Loucy (cell line): ENCODE measurements around the gene SRRM3.

ENCODE experiments used
- EZH2phosphoT487 ChIP-seq: fragments of 200-600 bp; IDR thresholded peaks from 2 replicates; pipeline ENCODE4 v1.6.1; 2018; ENCODE audit warnings: antibody characterized with exemption, mild to moderate bottlenecking, moderate library complexity, borderline replicate concordance
- TF ChIP-seq, protein P1 (sequence below): fragments of 200-600 bp; sonication (generic); conservative IDR thresholded peaks from 2 replicates; pipeline ENCODE4 v1.5.1; 2014; ENCODE audit warnings: mild to moderate bottlenecking, antibody characterized with exemption, low read length

DNA sequence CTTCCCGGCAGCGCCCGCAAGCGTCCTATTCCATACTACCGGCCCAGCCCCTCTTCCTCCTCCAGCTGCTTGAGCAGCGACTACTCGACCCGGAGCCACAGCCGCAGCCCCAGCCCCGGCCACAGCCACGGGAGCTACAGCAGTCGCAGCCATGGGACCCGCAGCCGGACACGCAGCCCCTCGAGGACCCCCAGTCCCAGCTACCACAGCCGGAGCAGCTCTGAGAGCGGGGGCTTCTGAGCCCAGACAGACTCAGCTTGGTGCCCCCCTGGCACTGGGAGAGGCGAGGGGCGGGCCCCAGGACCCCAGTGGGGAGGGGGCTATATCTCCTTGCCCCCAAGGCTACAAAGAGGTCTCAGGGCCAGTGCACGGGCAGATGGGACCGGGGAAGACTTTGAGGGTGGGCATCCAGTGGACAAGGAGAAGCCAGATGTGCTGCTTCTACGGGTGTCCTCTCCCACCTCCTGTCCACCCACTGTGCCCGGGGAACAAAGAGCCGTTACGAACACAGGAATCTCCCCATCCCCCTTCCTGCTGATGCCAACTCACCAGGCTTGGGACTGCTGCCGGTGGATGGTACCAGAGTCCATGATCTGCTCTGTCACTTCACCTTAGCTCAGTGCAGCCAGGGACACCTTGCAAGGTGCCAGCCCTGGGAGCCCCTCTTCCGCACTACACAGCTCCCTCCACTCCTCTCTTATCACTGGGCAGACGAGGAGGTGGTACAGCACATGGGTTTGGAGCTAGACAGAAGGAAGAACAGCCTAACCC lies 84.1 kb downstream of the SRRM3 start:
- TF ChIP-seq, protein P1, sequence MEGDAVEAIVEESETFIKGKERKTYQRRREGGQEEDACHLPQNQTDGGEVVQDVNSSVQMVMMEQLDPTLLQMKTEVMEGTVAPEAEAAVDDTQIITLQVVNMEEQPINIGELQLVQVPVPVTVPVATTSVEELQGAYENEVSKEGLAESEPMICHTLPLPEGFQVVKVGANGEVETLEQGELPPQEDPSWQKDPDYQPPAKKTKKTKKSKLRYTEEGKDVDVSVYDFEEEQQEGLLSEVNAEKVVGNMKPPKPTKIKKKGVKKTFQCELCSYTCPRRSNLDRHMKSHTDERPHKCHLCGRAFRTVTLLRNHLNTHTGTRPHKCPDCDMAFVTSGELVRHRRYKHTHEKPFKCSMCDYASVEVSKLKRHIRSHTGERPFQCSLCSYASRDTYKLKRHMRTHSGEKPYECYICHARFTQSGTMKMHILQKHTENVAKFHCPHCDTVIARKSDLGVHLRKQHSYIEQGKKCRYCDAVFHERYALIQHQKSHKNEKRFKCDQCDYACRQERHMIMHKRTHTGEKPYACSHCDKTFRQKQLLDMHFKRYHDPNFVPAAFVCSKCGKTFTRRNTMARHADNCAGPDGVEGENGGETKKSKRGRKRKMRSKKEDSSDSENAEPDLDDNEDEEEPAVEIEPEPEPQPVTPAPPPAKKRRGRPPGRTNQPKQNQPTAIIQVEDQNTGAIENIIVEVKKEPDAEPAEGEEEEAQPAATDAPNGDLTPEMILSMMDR, result no peak
- no peak for TF ChIP-seq EZH2phosphoT487
